SK-N-SH treated with all-trans-retinoic acid at 6 μM for 48 hours (cell line): ENCODE measurements around the gene TMEFF2.
A peak's percentile ranks its signal among the peaks of the same experiment; 100 is the strongest.

ENCODE experiments used
- ATAC-seq: fragments of 200-7000 bp; cut with Tn5 transposase; 3 replicates; pipeline ENCODE4 v1.9.1; 2020; ENCODE audit warnings: mild to moderate bottlenecking, moderate library complexity
- ARNTL ChIP-seq: fragments of 450-650 bp; formaldehyde crosslinking; IDR thresholded peaks from 2 replicates; pipeline ENCODE4 v1.5.0; 2020; ENCODE audit warnings: low read depth, mild to moderate bottlenecking, moderate library complexity, borderline replicate concordance
- BACH2 ChIP-seq: fragments of 250-450 bp; sonication (Bioruptor Pico); IDR thresholded peaks from 2 replicates; pipeline ENCODE4 v1.9.0; 2021; ENCODE audit warnings: mild to moderate bottlenecking, borderline replicate concordance
- CREB5 ChIP-seq: fragments of 250-450 bp; sonication (Bioruptor Pico); IDR thresholded peaks from 2 replicates; pipeline ENCODE4 v1.5.1; 2020; ENCODE audit warnings: low read depth, mild to moderate bottlenecking, moderate library complexity
- CSDC2 ChIP-seq: fragments of 250-450 bp; sonication (Bioruptor Pico); IDR thresholded peaks from 2 replicates; pipeline ENCODE4 v1.5.0; 2020; ENCODE audit warnings: mild to moderate bottlenecking, moderate library complexity
- CSRNP3 ChIP-seq: fragments of 250-450 bp; sonication (Bioruptor Pico); IDR thresholded peaks from 2 replicates; pipeline ENCODE4 v1.5.1; 2021; ENCODE audit warnings: mild to moderate bottlenecking, moderate library complexity
- ESRRG ChIP-seq: fragments of 250-450 bp; sonication (Bioruptor Pico); IDR thresholded peaks from 2 replicates; pipeline ENCODE4 v1.6.1; 2021; ENCODE audit warnings: mild to moderate bottlenecking
- GLIS3 ChIP-seq: fragments of 250-450 bp; sonication (Bioruptor Pico); IDR thresholded peaks from 2 replicates; pipeline ENCODE4 v1.5.0; 2020; ENCODE audit warnings: mild to moderate bottlenecking, moderate library complexity
- ISL1 ChIP-seq: fragments of 250-450 bp; sonication (Bioruptor Pico); IDR thresholded peaks from 2 replicates; pipeline ENCODE4 v2.1.2; 2022; ENCODE audit warnings: mild to moderate bottlenecking, moderate library complexity
- PATZ1 ChIP-seq: fragments of 250-450 bp; sonication (Bioruptor Pico); IDR thresholded peaks from 2 replicates; pipeline ENCODE4 v1.8.0; 2020; ENCODE audit warnings: mild to moderate bottlenecking, moderate library complexity, borderline replicate concordance
- PPARA ChIP-seq: fragments of 250-450 bp; sonication (Bioruptor Pico); IDR thresholded peaks from 2 replicates; pipeline ENCODE4 v1.5.0; 2020; ENCODE audit warnings: mild to moderate bottlenecking, borderline replicate concordance
- SNAI2 ChIP-seq: fragments of 250-450 bp; sonication (Bioruptor Pico); IDR thresholded peaks from 2 replicates; pipeline ENCODE4 v1.5.0; 2020; ENCODE audit warnings: mild to moderate bottlenecking, moderate library complexity
- TCF4 ChIP-seq: fragments of 250-450 bp; sonication (Bioruptor Pico); IDR thresholded peaks from 2 replicates; pipeline ENCODE4 v1.8.0; 2021; ENCODE audit warnings: mild to moderate bottlenecking, moderate library complexity, borderline replicate concordance
- TOX ChIP-seq: fragments of 250-450 bp; sonication (Bioruptor Pico); IDR thresholded peaks from 2 replicates; pipeline ENCODE4 v1.8.0; 2021; ENCODE audit warnings: mild to moderate bottlenecking, moderate library complexity, borderline replicate concordance
- ZC3H10 ChIP-seq: fragments of 250-450 bp; sonication (Bioruptor Pico); IDR thresholded peaks from 2 replicates; pipeline ENCODE4 v1.5.1; 2021; ENCODE audit warnings: mild to moderate bottlenecking, moderate library complexity
- ZFP30 ChIP-seq: fragments of 450-650 bp; formaldehyde crosslinking; IDR thresholded peaks from 2 replicates; pipeline ENCODE4 v1.5.0; 2022; ENCODE audit warnings: mild to moderate bottlenecking, moderate library complexity
- ZNF565 ChIP-seq: fragments of 450-650 bp; formaldehyde crosslinking; conservative IDR thresholded peaks from 2 replicates; pipeline ENCODE4 v1.5.0; 2020; ENCODE audit warnings: low read depth, mild to moderate bottlenecking, moderate library complexity
- ZNF8 ChIP-seq: fragments of 450-650 bp; formaldehyde crosslinking; IDR thresholded peaks from 2 replicates; pipeline ENCODE4 v1.5.0; 2020; ENCODE audit warnings: mild to moderate bottlenecking, moderate library complexity
- TF ChIP-seq, protein P1 (sequence below): fragments of 250-450 bp; sonication (Bioruptor Pico); IDR thresholded peaks from 2 replicates; pipeline ENCODE4 v1.5.0; 2020; ENCODE audit warnings: mild to moderate bottlenecking, moderate library complexity
- TF ChIP-seq, protein P2 (sequence below): fragments of 250-450 bp; sonication (Bioruptor Pico); IDR thresholded peaks from 2 replicates; pipeline ENCODE4 v1.8.0; 2021; ENCODE audit warnings: low read depth, mild to moderate bottlenecking, moderate library complexity, borderline replicate concordance

Gene TMEFF2

GRCh38 chr2:192023006-192023405 is 171.7 kb downstream of the TMEFF2 start:
- ATAC-seq, result no peak
- no peak for TF ChIP-seq SNAI2 (CRISPR knock-in tag)
- TF ChIP-seq TOX, result no peak
- TF ChIP-seq CSDC2 (CRISPR knock-in tag), result no peak
- no peak for TF ChIP-seq GLIS3
- TF ChIP-seq ESRRG (CRISPR knock-in tag), result no peak
- TF ChIP-seq ARNTL (CRISPR knock-in tag), result no peak
- no peak for TF ChIP-seq TCF4 (CRISPR knock-in tag)
- TF ChIP-seq BACH2 (CRISPR knock-in tag), result no peak
- TF ChIP-seq, protein P1, sequence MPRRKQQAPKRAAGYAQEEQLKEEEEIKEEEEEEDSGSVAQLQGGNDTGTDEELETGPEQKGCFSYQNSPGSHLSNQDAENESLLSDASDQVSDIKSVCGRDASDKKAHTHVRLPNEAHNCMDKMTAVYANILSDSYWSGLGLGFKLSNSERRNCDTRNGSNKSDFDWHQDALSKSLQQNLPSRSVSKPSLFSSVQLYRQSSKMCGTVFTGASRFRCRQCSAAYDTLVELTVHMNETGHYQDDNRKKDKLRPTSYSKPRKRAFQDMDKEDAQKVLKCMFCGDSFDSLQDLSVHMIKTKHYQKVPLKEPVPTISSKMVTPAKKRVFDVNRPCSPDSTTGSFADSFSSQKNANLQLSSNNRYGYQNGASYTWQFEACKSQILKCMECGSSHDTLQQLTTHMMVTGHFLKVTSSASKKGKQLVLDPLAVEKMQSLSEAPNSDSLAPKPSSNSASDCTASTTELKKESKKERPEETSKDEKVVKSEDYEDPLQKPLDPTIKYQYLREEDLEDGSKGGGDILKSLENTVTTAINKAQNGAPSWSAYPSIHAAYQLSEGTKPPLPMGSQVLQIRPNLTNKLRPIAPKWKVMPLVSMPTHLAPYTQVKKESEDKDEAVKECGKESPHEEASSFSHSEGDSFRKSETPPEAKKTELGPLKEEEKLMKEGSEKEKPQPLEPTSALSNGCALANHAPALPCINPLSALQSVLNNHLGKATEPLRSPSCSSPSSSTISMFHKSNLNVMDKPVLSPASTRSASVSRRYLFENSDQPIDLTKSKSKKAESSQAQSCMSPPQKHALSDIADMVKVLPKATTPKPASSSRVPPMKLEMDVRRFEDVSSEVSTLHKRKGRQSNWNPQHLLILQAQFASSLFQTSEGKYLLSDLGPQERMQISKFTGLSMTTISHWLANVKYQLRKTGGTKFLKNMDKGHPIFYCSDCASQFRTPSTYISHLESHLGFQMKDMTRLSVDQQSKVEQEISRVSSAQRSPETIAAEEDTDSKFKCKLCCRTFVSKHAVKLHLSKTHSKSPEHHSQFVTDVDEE (CRISPR knock-in tag), result no peak
- TF ChIP-seq PATZ1 (CRISPR knock-in tag), result no peak
- no peak for TF ChIP-seq ISL1
- TF ChIP-seq PPARA (CRISPR knock-in tag), result no peak
- no peak for TF ChIP-seq ZFP30 (CRISPR knock-in tag)
- no peak for TF ChIP-seq CSRNP3
- TF ChIP-seq CREB5 (CRISPR knock-in tag), result no peak
- no peak for TF ChIP-seq ZNF8 (CRISPR knock-in tag)
- no peak for TF ChIP-seq ZC3H10 (CRISPR knock-in tag)
- no peak for TF ChIP-seq ZNF565 (CRISPR knock-in tag)
- TF ChIP-seq, protein P2, sequence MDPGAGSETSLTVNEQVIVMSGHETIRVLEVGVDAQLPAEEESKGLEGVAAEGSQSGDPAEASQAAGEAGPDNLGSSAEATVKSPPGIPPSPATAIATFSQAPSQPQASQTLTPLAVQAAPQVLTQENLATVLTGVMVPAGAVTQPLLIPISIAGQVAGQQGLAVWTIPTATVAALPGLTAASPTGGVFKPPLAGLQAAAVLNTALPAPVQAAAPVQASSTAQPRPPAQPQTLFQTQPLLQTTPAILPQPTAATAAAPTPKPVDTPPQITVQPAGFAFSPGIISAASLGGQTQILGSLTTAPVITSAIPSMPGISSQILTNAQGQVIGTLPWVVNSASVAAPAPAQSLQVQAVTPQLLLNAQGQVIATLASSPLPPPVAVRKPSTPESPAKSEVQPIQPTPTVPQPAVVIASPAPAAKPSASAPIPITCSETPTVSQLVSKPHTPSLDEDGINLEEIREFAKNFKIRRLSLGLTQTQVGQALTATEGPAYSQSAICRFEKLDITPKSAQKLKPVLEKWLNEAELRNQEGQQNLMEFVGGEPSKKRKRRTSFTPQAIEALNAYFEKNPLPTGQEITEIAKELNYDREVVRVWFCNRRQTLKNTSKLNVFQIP, result no peak
- TF ChIP-seq, all 23 proteins: peak for 0

GRCh38 chr2:192017844-192018243 is 176.9 kb downstream of the TMEFF2 start:
- TF ChIP-seq TOX, result no peak

DNA sequence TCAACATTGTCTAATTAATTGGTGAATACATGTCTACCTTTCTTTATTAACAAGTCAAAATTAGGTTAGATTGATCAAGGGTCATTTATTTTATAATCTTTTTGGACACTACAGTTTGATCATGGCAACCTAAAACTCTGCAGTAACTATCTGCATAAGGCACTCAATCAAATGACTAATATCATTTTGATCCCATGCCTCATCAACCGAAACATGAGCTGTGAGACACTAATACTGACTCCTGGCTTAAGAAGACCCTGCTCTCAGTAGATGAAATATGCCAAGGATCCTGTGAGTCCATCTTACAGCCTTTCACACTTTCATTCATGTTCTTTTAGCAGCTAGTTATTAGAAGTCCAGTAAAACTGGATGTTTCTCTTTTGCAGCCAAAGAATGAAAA is 178.5 kb downstream of the TMEFF2 start:
- peak; percentile 71; the same call in 2 of the 3 replicates for ATAC-seq
- TF ChIP-seq BACH2 (CRISPR knock-in tag) (no peak), CSDC2 (CRISPR knock-in tag) (no peak), PATZ1 (CRISPR knock-in tag) (no peak), PPARA (CRISPR knock-in tag) (no peak)

More at GRCh38 chr2:192017844-192018243, 176.9 kb downstream of the TMEFF2 start:
- no peak for ATAC-seq
